Cardiac muscle cell (in vitro differentiated cells and primary cell): Measurements from ENCODE around the gene MDFIC. TPM values are rescaled to one million over a fixed set of nuclear protein-coding genes. Genes with fewer than 3 reads are reported as not detected.

ENCODE experiments used
- DNase-seq, 2 donors: peaks; one replicate each; pipeline versions ENCODE4 v3.0.0 to v3.0.0-alpha.2; 2010 to 2017; ENCODE audit warnings: low read depth in 1 of 2, low spot score in 1 of 2
- H3K27ac ChIP-seq: fragments of 200-600 bp; sonication (generic); 2 replicates; pipeline ENCODE4 v1.5.1; 2016
- H3K27me3 ChIP-seq: fragments of 200-600 bp; sonication (generic); 2 replicates; pipeline ENCODE4 v1.6.0; 2016; ENCODE audit warnings: control low read depth
- H3K36me3 ChIP-seq: fragments of 200-600 bp; sonication (generic); 2 replicates; pipeline ENCODE4 v1.5.1; 2016; ENCODE audit warnings: control low read depth
- H3K4me1 ChIP-seq: fragments of 200-600 bp; sonication (generic); 2 replicates; pipeline ENCODE4 v1.8.1; 2017; ENCODE audit warnings: low read depth, mild to moderate bottlenecking, mixed run types
- H3K4me3 ChIP-seq: fragments of 200-600 bp; sonication (generic); 2 replicates; pipeline ENCODE4 v1.5.1; 2016; ENCODE audit warnings: mild to moderate bottlenecking
- H3K9me3 ChIP-seq: fragments of 200-600 bp; sonication (generic); 2 replicates; pipeline ENCODE4 v1.5.1; 2017; ENCODE audit warnings: low read depth, mild to moderate bottlenecking, control low read depth
- polyA plus RNA-seq: library from polyadenylated mRNA; unstranded; fragments of >200 nt; fragmentation: Nextera tagmentation; extraction: Ambion mirVana; gene quantifications from 2 replicates; pipeline ENCODE4 v1.2.1, GENCODE V29; 2016
- total RNA-seq: library from RNA; depleted of rRNA; stranded (reverse); fragments of >200 nt; gene quantifications from 2 replicates; pipeline ENCODE4 v1.2.3, GENCODE V29; 2016
- TF ChIP-seq, protein P1 (sequence below): IDR thresholded peaks from 2 replicates; pipeline ENCODE4 v1.5.1; 2012; ENCODE audit warnings: low read depth, mild to moderate bottlenecking, low read length

The MDFIC gene
- total and polyA plus RNA-seq, 2 experiments from 2014 or later = 7.1 to 11.7 TPM

DNA sequence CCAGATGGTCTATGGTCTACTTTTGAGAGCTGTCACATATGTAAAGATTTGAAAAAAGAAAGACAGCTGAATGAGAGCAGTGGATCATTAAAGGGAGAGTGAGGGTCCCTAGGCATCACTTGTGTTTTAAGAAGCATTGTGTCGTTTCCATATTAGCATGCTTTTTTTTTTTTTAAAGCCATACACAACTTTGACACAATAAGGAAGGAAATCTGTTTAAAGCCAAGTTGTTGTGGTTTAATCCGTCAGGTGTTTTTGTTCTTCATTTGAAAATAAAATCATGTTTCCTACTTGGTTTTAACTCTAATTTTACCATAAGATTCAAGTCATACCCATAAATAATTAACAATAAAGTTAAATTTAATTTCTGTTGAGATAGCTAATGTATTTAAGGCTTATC is 53.5 kb downstream of the MDFIC start:
- no peak overlapping the region for H3K27ac ChIP-seq
- H3K27me3 ChIP-seq = no peaks in the 10 kb centered on the region
- no peak for DNase-seq
- TF ChIP-seq, protein P1, sequence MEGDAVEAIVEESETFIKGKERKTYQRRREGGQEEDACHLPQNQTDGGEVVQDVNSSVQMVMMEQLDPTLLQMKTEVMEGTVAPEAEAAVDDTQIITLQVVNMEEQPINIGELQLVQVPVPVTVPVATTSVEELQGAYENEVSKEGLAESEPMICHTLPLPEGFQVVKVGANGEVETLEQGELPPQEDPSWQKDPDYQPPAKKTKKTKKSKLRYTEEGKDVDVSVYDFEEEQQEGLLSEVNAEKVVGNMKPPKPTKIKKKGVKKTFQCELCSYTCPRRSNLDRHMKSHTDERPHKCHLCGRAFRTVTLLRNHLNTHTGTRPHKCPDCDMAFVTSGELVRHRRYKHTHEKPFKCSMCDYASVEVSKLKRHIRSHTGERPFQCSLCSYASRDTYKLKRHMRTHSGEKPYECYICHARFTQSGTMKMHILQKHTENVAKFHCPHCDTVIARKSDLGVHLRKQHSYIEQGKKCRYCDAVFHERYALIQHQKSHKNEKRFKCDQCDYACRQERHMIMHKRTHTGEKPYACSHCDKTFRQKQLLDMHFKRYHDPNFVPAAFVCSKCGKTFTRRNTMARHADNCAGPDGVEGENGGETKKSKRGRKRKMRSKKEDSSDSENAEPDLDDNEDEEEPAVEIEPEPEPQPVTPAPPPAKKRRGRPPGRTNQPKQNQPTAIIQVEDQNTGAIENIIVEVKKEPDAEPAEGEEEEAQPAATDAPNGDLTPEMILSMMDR = no peak
- no peaks in the 10 kb centered on the region for H3K4me1 ChIP-seq
- no peaks in the 10 kb centered on the region for H3K9me3 ChIP-seq
- H3K4me3 ChIP-seq = no peak overlapping the region
- H3K36me3 ChIP-seq = no peaks in the 10 kb centered on the region

DNA sequence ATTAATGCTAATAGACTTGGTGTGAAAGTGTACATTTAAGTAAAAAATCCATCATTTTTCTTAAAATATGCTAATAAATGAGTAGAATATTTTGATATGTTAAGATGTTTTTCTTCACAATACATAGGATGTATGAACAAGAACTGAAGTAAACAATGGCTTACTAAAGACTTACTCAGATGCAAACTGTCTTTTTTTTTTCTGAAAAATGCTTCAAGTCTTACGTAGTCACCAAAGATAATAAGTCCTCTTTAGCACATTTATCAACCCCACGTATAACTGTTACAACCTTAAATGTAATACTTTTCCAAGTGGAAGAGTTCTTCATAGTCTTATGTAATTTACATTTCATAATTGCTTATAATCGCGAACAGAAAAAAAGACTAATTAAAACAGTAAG is 54.8 kb downstream of the MDFIC start:
- Histone ChIP-seq H3K36me3 (no peaks in the 10 kb centered on the region), H3K9me3 (no peaks in the 10 kb centered on the region), H3K4me1 (no peaks in the 10 kb centered on the region), H3K27ac (no peak overlapping the region), H3K27me3 (no peaks in the 10 kb centered on the region), H3K4me3 (no peak overlapping the region)
- TF ChIP-seq, protein P1 = no peak
- DNase-seq = peak in 1 of 2 donors; percentile 58

DNA sequence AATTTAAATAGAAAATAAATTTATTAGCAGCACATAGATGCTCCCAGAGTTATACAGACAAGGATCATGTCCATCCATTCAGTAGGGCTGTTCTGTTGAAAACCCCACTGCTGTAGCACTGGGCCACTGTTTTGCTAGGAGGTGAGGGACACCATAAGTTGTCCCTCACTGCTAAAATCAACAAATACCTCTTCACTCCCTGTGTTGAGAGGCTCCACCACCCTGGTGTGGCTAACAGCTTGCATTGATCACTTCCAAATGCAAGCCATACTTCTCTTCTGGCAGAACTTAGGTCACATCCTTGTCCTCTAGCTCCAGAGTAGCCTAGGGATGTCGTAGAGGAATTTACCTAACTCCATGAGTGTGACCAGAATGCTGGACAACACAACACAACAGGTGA is 55.4 kb downstream of the MDFIC start:
- H3K27ac ChIP-seq = no peak overlapping the region
- H3K27me3 ChIP-seq = no peaks in the 10 kb centered on the region
- H3K4me1 ChIP-seq = no peaks in the 10 kb centered on the region
- no peaks in the 10 kb centered on the region for H3K36me3 ChIP-seq
- H3K9me3 ChIP-seq = no peaks in the 10 kb centered on the region
- TF ChIP-seq, protein P1 = no peak
- H3K4me3 ChIP-seq = no peak overlapping the region
- DNase-seq = no peak

DNA sequence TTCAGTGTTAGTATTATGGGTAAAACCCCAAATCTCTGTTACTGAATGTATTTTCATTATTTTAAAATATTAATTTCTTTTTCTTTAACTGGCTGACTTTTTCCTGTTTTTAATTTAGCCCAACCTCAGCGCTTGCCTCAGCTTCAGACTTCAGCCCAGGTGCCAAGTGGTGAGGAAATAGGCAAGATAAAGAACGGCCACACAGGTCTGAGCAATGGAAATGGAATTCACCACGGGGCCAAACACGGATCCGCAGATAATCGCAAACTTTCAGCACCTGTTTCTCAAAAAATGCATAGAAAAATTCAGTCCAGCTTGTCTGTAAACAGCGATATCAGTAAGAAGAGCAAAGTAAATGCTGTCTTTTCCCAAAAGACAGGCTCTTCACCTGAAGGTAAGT is 57.5 kb downstream of the MDFIC start:
- no peak overlapping the region for H3K4me3 ChIP-seq
- H3K27ac ChIP-seq = no peak overlapping the region
- DNase-seq = peak in 1 of 2 donors; percentile 92
- H3K9me3 ChIP-seq = no peaks in the 10 kb centered on the region
- TF ChIP-seq, protein P1 = no peak
- H3K27me3 ChIP-seq = no peaks in the 10 kb centered on the region
- H3K36me3 ChIP-seq = no peaks in the 10 kb centered on the region
- H3K4me1 ChIP-seq = no peaks in the 10 kb centered on the region

DNA sequence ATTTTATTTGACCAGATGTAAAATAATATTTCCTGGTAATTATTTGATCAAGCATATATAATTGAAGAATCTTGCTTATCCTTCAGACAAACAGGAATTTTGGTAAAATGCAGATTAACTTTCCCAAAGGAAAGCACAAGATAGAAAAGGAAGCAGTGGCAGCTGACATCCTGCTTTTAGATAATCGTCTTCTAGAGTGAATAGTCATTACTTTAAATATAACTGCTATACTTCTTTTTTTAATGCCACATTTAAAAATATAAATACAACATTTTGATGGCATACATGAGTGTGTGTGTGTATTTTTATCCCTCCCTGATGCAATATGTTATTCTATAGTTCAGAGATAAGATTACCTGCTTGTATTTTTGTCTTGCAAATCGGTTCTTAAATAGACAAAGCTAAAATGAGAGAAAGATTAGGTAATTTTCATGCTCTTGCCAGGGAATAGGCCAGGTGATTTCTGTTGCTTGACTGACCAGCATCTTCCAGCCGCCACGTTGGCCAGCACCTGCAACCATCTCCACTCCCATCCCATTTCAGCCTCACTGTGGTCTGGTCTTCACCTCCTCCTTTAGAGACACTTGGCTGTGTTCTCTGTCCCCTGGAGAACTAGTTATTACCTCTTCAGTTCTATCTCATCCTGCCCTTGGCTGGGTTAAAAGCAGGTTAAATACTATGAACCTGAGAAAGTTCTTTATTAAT is 58.1 kb downstream of the MDFIC start:
- Histone ChIP-seq H3K4me3 (no peak overlapping the region), H3K9me3 (no peaks in the 10 kb centered on the region), H3K36me3 (no peaks in the 10 kb centered on the region), H3K27ac (no peak overlapping the region), H3K4me1 (no peaks in the 10 kb centered on the region), H3K27me3 (no peaks in the 10 kb centered on the region)
- TF ChIP-seq, protein P1 = no peak
- no peak for DNase-seq

DNA sequence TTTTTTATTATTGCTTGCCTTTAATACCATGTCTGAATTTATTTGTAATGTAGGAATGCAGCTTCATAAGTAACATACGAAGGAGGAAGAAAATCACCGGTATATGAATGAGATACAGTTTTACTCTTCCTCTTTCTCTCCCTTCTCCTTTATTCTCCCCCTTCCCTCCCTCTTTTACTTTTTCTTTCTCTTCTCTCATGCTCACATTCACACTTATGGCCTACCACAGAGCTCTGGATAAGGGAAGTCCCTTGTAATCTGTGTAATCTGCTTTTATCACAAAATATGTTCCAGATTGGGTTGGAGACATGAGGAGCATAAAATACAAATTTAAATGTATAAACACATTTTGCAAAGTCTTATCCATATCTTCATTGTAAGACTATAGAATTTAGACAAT is 59.4 kb downstream of the MDFIC start:
- no peaks in the 10 kb centered on the region for H3K9me3 ChIP-seq
- DNase-seq = no peak
- no peak overlapping the region for H3K4me3 ChIP-seq
- no peaks in the 10 kb centered on the region for H3K4me1 ChIP-seq
- TF ChIP-seq, protein P1 = no peak
- no peaks in the 10 kb centered on the region for H3K36me3 ChIP-seq
- H3K27ac ChIP-seq = no peak overlapping the region
- no peaks in the 10 kb centered on the region for H3K27me3 ChIP-seq
